A172 (cell line): ENCODE data around the gene ZNF165. TPM values are rescaled to one million over a fixed set of nuclear protein-coding genes. Genes with fewer than 3 reads are reported as not detected.
"Not testable (repeated sequence)": the region's sequence is repeated elsewhere in the genome, so short reads cannot be mapped to it uniquely, and the experiment has no call there.

ENCODE experiments used
- DNase-seq: peaks from one replicate; pipeline ENCODE4 v3.0.0-alpha.2; 2015; ENCODE audit warnings: low spot score
- total RNA-seq: library from RNA; depleted of rRNA; stranded (reverse); fragments of >200 nt; shearing (Covaris generic); gene quantifications from 2 replicates; pipeline ENCODE4 v1.2.3, GENCODE V29; 2014; rRNA removed

ZNF165 gene
- total RNA-seq, 1 experiment from 2014 or later: 0.09 TPM

GRCh38 chr6:28121876-28122275, 41.5 kb downstream of the ZNF165 start:
- no peak for DNase-seq

DNA sequence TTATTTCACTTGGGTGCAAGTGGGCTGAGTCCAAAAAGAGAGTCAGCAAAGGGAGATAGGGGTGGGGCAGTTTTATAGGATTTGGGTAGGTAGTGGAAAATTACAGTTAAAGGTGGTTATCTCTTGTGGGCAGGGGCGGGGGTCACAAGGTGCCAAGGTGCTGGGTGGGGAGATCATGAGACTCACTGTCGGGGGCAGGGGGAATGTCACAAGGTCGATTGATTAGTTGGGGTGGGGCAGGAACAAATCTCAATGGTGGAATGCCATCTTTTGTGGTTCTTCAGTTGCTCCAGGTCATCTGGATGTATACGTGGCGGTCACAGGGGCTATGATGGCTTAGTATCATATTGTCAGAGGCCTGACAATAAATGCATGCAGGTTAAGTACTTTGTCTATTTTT, 41.9 kb downstream of the ZNF165 start:
- DNase-seq: not testable (repeated sequence)

DNA sequence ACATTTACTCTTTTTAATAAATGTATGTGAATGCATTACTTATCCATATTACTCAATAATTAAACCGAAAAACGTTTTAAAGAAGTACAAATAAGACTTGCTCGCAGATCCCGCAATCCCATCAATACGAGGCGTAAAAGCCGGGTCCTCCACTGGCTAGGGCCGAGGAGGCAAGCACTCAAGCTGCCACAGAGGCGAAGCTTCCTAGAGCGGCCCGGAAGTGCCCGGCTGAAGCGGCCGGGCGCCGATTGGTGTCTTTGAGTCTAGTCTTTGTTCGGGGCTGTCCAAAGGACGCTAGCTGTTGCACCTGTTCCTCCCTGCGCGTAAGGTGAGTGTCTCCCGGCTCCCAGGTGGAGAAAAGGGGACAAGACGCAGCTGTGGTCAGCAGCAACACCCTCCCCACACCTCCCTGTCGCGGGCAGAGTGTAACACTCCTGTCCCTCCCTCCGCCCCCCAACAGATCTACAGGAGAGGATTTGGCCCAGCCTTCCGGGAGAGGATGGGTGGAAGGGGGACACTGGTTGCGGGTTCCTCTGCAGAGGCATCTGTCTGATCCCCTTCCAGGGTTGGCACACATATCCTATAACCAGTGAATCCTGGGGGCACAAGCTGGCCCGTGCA, 44.1 kb downstream of the ZNF165 start, which contains the start of gene ZSCAN16:
ZSCAN16 (plus strand) TSS at position 260 of the 621 bp plus-strand sequence. CDS start 835 bp downstream, outside the sequence.
- DNase-seq: peak; percentile 72

DNA sequence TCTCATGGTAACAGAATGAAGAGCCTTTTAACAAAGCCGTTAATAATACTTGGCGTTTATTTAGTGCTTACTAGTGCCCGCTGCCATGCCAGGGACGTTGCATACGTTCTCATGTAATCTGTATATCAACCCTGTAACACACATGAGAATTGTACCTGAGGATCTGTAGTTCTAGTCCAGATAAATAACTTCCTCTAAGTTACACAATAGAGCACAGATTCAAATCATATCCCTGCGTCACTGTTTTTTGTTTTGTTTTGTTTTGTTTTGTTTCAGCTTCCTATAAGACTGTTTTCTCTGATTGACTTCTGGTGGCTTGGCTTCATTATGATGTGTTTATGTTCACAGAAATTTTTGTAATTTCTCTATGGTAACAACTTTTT, 44.6 kb downstream of the ZNF165 start:
- DNase-seq: no peak

- no peak for DNase-seq
Measured at GRCh38 chr6:28125401-28125800, 45.0 kb downstream of the ZNF165 start.

DNA sequence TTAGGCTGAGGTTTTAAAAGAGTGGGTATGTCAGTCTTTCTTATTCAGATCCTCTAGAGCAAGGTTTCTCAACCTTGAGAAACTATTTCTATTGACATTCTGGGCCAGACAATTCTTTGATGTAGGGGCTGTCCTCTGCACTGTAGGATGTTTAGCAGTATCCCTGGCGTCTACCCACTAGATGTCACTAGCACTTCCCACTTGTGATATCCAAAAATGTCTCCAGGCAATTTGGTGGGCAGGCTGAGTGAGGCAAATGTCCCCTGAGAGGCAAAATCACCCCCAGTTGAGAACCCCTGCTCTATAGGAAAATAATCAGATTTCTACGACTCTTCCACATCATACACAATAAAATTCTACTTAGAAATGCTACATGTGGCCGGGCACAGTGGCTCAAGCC, 53.6 kb downstream of the ZNF165 start:
- DNase-seq: peak; percentile 46

- DNase-seq: no peak
Measured at GRCh38 chr6:28134716-28135115, 54.3 kb downstream of the ZNF165 start.

DNA sequence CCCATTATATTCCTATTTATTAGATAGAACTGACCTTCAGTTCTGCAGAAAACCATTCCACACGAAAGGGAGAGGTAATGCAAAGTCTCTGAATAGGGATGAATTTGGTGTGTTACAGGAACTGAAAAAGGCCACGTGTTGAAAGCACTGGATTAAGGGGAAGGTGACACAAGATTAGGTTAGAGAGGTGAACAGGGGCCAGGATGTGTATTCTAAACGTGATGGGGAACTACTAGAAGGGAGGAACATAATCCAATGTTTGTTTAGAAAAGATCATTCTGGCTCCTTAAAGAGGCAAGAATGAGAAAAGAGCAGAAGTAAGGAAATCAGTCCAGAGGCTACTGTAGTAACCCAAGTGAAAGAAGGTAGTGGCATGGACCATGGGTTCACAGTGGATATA, 55.0 kb downstream of the ZNF165 start:
- DNase-seq: no peak

DNA sequence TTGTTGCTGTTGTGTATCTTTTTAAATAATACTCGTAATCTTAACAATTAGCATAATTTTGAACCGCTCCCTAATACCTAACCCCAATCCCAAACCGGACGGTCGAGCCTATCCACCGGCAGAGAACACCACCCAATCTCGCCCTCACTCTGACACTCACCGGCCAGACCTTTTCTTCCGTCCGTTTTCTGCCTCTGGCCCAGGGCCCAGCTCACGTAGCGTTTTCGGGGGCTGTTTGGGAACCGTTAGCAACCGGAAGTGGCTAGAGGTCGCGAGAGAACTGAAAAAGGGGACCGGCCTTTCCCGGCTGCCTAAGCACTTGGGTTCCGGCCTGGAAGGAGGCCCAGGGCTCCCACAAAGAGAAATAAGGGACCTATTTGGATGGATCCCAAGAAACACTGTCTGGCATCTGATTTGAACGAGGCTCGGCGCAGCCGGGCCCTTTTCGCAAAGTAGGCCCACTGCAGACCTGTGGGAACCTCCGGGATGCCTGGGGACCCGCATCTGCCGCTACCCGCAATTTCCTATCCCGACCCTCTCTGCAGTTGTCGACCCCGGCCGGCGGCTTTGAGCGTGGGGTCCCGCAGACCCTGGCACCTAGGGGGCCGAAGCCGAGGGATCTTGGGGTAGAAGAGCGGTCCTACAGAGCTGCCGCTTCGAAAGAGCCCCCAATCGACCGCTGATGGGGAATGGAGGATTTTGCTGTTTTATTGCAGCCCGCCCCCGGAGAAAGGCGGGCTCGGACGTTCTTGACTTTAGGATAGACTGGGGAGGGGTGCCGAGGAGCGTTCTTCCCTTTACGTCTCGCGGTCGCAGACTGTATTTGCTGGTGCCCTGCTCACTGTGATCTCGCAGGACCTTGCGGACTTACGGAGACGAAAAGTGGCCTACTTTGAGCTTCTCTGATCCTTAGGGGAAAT, 56.5 kb downstream of the ZNF165 start:
- peak; percentile 91 for DNase-seq

DNA sequence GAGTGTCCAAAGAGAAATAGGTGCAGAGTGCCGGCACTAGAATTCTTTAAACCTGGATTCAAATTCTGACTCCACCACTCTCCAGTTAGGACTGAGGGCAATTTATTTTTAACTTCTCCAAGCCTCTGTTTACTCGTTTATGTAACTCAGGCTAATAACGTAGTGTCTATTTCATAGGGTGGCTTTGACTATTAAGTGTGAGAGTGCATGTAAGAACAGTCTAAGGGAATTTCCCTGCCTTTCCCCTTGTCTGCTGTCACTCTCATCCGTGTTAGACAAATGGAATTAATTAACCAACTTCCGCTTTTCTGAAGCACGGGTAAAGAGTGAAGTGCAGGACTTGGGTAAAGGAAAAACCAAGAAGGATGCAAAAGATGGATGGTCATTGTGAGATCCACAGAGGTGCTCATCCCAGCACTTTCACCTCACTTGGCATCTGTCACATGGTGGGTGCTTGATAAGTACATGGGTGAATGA, 57.2 kb downstream of the ZNF165 start:
- DNase-seq: no peak

Other genes with a start within 250 kb of the ZNF165 start
- gene OR2B2, start 168.2 kb upstream of the ZNF165 start, total RNA-seq: not detected in 2 replicates
- gene OR2B6, start 123.3 kb upstream of the ZNF165 start, total RNA-seq: not detected in 2 replicates
- 7.7 and 9.9 TPM in 2 replicates for gene ZSCAN16, start 44.0 kb downstream of the ZNF165 start, total RNA-seq
- gene ZKSCAN8, start 61.3 kb downstream of the ZNF165 start, total RNA-seq: 10.2 and 10.4 TPM in 2 replicates
- 14.0 and 17.0 TPM in 2 replicates for gene ZSCAN9, start 144.7 kb downstream of the ZNF165 start, total RNA-seq
- gene ZKSCAN4, start 171.7 kb downstream of the ZNF165 start, total RNA-seq: 3.5 and 5.6 TPM in 2 replicates
- not detected in 2 replicates for gene NKAPL, start 178.7 kb downstream of the ZNF165 start, total RNA-seq
- gene ZSCAN26, start 186.6 kb downstream of the ZNF165 start, total RNA-seq: 16.9 and 18.7 TPM in 2 replicates
- 9.1 and 12.0 TPM in 2 replicates for gene PGBD1, start 201.0 kb downstream of the ZNF165 start, total RNA-seq